Kidney (tissue), 14 donors: ENCODE data around the gene VAMP2. TPM values are rescaled to one million over a fixed set of nuclear protein-coding genes. Genes with fewer than 3 reads are reported as not detected.

Source experiments
- DNase-seq, 5 donors: peaks; one replicate each; pipeline ENCODE4 v3.0.0-alpha.2; 2013 to 2020
- FAIRE-seq: peaks from 2 replicates; lab custom pipeline; 2012; peaks lifted over from hg19 to GRCh38; lab: Jason Lieb, UNC
- H3K27ac ChIP-seq, 2 donors: one replicate each; pipeline ENCODE4 v1.7.0; 2013; ENCODE audit warnings: low read depth in 2 of 2, low read length in 2 of 2, inconsistent platforms in 1 of 2
- H3K27me3 ChIP-seq: one replicate; pipeline ENCODE4 v1.7.1; 2013; ENCODE audit warnings: low read length, inconsistent platforms; ENCODE audit not compliant: control insufficient read depth, insufficient read depth
- H3K36me3 ChIP-seq, 3 donors: one replicate each; pipeline versions ENCODE4 v1.7.0 to v1.7.1; 2013; ENCODE audit warnings: low read length in 3 of 3, control low read depth in 1 of 3, inconsistent platforms in 1 of 3; ENCODE audit not compliant: insufficient read depth in 3 of 3, control insufficient read depth in 2 of 3
- H3K4me1 ChIP-seq, 3 donors: one replicate each; pipeline versions ENCODE4 v1.7.0 to v1.7.1; 2013; ENCODE audit warnings: low read length in 3 of 3, inconsistent platforms in 1 of 3, low read depth in 1 of 3; ENCODE audit not compliant: control insufficient read depth in 2 of 3, insufficient read depth in 2 of 3
- H3K4me3 ChIP-seq, 3 donors: one replicate each; pipeline versions ENCODE4 v1.7.0 to v1.8.1; 2013; ENCODE audit warnings: low read length in 3 of 3, control low read depth in 1 of 3, inconsistent platforms in 1 of 3
- H3K9ac ChIP-seq, 3 donors: one replicate each; pipeline versions ENCODE4 v1.7.0 to v1.7.1; 2013; ENCODE audit warnings: low read length in 3 of 3, control low read depth in 1 of 3, inconsistent platforms in 1 of 3
- H3K9me3 ChIP-seq, 3 donors: one replicate each; pipeline versions ENCODE4 v1.7.0 to v1.7.1; 2013; ENCODE audit warnings: low read length in 3 of 3, control low read depth in 1 of 3, inconsistent platforms in 1 of 3; ENCODE audit not compliant: control insufficient read depth in 2 of 3, insufficient read depth in 1 of 3
- intact Hi-C: fragments of 100-400 bp; cut with DNase I; formaldehyde crosslinking; loops from one replicate; pipeline ENCODE4 v1.11.1; 2022
- polyA plus RNA-seq: library from polyadenylated mRNA; stranded (reverse); fragments of 350-450 nt; fragmentation: Illumina TruSeq; extraction: RNeasy Lipid Tissue Mini Kit (QIAGEN cat#74804); gene quantifications from one replicate; pipeline ENCODE4 v1.2.3, GENCODE V29; 2014; ENCODE audit warnings: low read depth, low replicate concordance; ENCODE audit not compliant: insufficient read depth
- total RNA-seq: library from RNA; stranded (reverse); fragmentation: NEBNext Ultra II Directional; extraction: Animal tissue kit (Norgen Biotek cat#: 25700); gene quantifications from one replicate; pipeline ENCODE4 v1.2.1, GENCODE V29; 2021
- TF ChIP-seq, protein P1 (sequence below): IDR thresholded peaks from 3 replicates; pipeline ENCODE4 v1.5.1; 2012; ENCODE audit warnings: mild to moderate bottlenecking, moderate library complexity, borderline replicate concordance; ENCODE audit not compliant: insufficient read depth; ENCODE audit errors: extremely low read depth
- donor health status: control.
- donor health status: control.
- donor health status: control.
- donor health status: control.
- donor health status: control.
- donor health status: DM: yes; HTN: yes; CAD: no.
- donor health status: Normal renal cell carcinoma (clear cell type).

The VAMP2 gene
- total and polyA plus RNA-seq, 2 donors from 2014 or later, result 107 to 124 TPM

- Histone ChIP-seq H3K27me3 (peaks cover 29% of the 10 kb centered on the region), H3K4me1 (peaks cover under 1 to 43% (median 22%) of the 10 kb centered on the region in 3 donors), H3K9ac (peak overlapping the region in 2 of 3 donors; percentile 54 to 56), H3K27ac (no peak overlapping the region), H3K36me3 (no peaks in the 10 kb centered on the region), H3K9me3 (no peaks in the 10 kb centered on the region), H3K4me3 (peak overlapping the region; percentile 74 to 80 (median 75))
- intact Hi-C loops, result loop anchor here (10.0 kb wide), 1 partner anchor 65 kb away; no protein-coding TSS in a partner anchor
- TF ChIP-seq, protein P1, sequence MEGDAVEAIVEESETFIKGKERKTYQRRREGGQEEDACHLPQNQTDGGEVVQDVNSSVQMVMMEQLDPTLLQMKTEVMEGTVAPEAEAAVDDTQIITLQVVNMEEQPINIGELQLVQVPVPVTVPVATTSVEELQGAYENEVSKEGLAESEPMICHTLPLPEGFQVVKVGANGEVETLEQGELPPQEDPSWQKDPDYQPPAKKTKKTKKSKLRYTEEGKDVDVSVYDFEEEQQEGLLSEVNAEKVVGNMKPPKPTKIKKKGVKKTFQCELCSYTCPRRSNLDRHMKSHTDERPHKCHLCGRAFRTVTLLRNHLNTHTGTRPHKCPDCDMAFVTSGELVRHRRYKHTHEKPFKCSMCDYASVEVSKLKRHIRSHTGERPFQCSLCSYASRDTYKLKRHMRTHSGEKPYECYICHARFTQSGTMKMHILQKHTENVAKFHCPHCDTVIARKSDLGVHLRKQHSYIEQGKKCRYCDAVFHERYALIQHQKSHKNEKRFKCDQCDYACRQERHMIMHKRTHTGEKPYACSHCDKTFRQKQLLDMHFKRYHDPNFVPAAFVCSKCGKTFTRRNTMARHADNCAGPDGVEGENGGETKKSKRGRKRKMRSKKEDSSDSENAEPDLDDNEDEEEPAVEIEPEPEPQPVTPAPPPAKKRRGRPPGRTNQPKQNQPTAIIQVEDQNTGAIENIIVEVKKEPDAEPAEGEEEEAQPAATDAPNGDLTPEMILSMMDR, result no peak
- DNase-seq (peak; percentile 91 to 97 (median 93)), FAIRE-seq (peak; percentile 89)
These were observed 42.9 kb downstream of the VAMP2 start for GRCh38 chr17:8119581-8120519.

DNA sequence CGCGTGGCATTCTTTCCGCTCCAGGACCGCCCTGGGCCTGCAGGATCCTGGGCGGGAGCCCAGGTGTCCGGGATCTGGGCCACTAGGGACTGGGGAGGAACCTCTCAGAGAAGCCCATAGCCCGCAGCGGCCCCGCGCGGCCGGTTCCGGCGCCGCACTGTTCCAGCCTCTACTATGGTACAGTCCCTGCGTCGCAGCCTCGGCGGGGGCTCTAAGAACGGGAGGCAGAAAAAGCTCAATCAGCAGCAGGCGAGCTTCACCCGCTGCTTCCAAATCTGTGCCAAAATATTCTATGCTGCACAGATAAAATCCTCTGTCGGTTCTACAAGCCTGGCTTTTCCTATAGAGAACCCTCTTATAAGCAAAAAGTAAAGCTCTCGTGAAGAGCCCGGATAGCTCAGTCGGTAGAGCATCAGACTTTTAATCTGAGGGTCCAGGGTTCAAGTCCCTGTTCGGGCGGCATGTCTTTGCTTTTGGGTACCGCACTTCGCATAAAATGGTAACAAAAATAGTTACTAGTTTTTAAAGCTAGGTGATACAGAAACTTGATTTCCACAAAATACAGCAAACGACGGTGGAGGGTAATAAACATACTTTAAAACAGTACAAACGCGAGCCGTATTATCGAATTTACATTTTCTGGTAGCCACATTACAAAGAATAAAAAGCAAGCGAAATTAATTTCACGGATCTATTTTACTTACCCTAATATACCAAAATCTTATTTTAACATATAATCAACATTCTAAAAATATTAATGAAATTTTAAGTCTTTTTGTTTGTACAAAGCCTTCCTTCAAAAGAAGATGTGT lies 43.8 kb downstream of the VAMP2 start:
- H3K27ac ChIP-seq, result peak overlapping the region; percentile 8 to 71
- peaks cover 28% of the 10 kb centered on the region for H3K27me3 ChIP-seq
- FAIRE-seq (peak; percentile 61), DNase-seq (peak; percentile 87 to 95 (median 92))
- peaks cover 0 to 35% (median 17%) of the 10 kb centered on the region in 3 donors for H3K4me1 ChIP-seq
- intact Hi-C loops, result no loop called here
- H3K9me3 ChIP-seq, result no peaks in the 10 kb centered on the region
- H3K36me3 ChIP-seq, result no peaks in the 10 kb centered on the region
- TF ChIP-seq, protein P1, result peak; percentile 63
- peak overlapping the region; percentile 50 to 56 (median 54) for H3K9ac ChIP-seq
- peak overlapping the region; percentile 74 to 80 (median 75) for H3K4me3 ChIP-seq

DNA sequence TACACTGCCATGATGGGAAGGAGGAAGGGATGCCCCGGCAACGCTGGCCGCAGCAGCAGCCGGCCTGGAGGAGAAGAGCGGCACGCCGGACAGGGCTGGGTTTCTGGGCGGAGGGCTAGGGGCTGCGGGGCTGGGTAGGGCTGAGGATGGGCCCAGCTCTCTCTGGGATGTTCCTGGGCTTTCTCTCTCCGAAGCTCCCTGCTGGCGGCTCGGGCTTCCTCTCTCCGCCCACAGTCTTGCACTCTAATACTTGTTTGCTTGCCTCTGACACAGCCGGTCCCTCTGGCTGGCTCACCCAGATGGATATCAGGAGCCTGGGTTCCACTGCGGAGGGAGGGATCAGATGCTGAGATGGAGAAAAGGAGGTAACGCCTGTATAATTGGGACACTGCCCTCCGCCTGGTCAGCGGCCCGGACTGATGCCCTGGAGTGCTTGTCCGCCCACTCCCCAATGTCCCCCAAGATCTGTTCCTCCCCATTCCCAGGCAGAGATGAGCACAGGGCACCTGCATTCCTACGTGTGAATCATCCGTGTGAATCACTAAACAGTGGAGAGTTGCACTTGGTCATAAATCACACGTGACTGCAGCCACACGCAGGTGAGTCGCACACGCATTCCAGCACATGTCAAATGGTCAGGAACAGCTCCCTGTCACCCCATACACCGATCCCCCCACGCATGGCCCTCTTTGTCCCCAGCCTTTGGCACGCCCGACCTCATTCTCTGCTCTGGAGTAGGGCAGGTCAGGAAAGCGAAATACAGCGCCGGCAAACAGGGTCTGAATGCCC lies 44.6 kb downstream of the VAMP2 start, which contains the start of gene ALOXE3:
Gene ALOXE3, minus strand, starts transcription at position 535 of the 789 bp plus-strand sequence. Its CDS starts 524 bp downstream, at position 11.
- Histone ChIP-seq H3K27me3 (peaks cover 24% of the 10 kb centered on the region), H3K9me3 (no peaks in the 10 kb centered on the region), H3K4me3 (peak within 1 kb of the TSS; percentile 74 to 80 (median 75)), H3K36me3 (no peaks in the 10 kb centered on the region), H3K27ac (peak within 1 kb of the TSS; percentile 8 to 71), H3K4me1 (peaks cover 0 to 28% (median 13%) of the 10 kb centered on the region in 3 donors), H3K9ac (peak within 1 kb of the TSS; percentile 50 to 56 (median 54))
- FAIRE-seq, result no peak
- peak in 3 of 5 donors; percentile 29 to 85 (median 70) for DNase-seq
- TF ChIP-seq, protein P1, result no peak
- intact Hi-C loops, result no loop called here
